Transverse colon (tissue), 4 donors: ENCODE results near the gene KRTAP9-6.

Source experiments
- CTCF ChIP-seq, 5 experiments: fragments of 200-600 bp in 3 of 5; fragments of 450-650 bp in 2 of 5; sonication (generic) in 3 of 5; IDR thresholded peaks; 1 replicate in 2 of 5; 2 replicates in 3 of 5; pipeline ENCODE4 v1.5.1; 2016 to 2017; ENCODE audit warnings: antibody characterized with exemption in 5 of 5, inconsistent platforms in 3 of 5, mild to moderate bottlenecking in 2 of 5, moderate library complexity in 1 of 5
- POLR2A ChIP-seq: fragments of 450-650 bp; IDR thresholded peaks from one replicate; pipeline ENCODE4 v1.6.1; 2016; ENCODE audit warnings: antibody characterized with exemption, mild to moderate bottlenecking, moderate library complexity
- POLR2AphosphoS5 ChIP-seq, 3 donors: sonication (generic); formaldehyde crosslinking; IDR thresholded peaks; one replicate each; pipeline ENCODE4 v1.6.1; 2016; ENCODE audit warnings: antibody characterized with exemption in 3 of 3

GRCh38 chr17:41296846-41297245 lies 31.7 kb downstream of the KRTAP9-6 start:
- TF ChIP-seq CTCF (IDR thresholded peaks at IDR 0.05) (no peak), POLR2AphosphoS5 (IDR thresholded peaks at IDR 0.05) (no peak), POLR2A (no peak)
